Activated T-cell treated with anti-CD3 and anti-CD28 coated beads, Interleukin-2, amount 50 U/mL, for 72 hours (primary cell): ENCODE results near the gene IVNS1ABP. TPM values are rescaled to one million over a fixed set of nuclear protein-coding genes. Genes with fewer than 3 reads are reported as not detected.

ENCODE experiments used
- ATAC-seq, 2 donors: fragments of 150-1000 bp; cut with Tn5 transposase; replicated peaks in 1 of 2; 2 replicates each; pipeline ENCODE4 v1.10.0; 2021; ENCODE audit warnings: moderate library complexity in 2 of 2, mild to moderate bottlenecking in 1 of 2
- DNase-seq, 2 donors: peaks; one replicate each; pipeline ENCODE4 v3.0.0; 2021 to 2022; ENCODE audit warnings: mixed read lengths in 1 of 2
- H3K27ac Mint-ChIP-seq: one replicate; pipeline ENCODE4 v1.8.0; 2022; ENCODE audit warnings: mild to moderate bottlenecking, moderate library complexity, mixed read lengths
- H3K27me3 Mint-ChIP-seq: one replicate; pipeline ENCODE4 v1.8.0; 2022; ENCODE audit warnings: low read depth, mixed read lengths
- H3K36me3 Mint-ChIP-seq, 2 donors: one replicate each; pipeline ENCODE4 v1.8.0; 2022; ENCODE audit warnings: mixed read lengths in 2 of 2, mild to moderate bottlenecking in 1 of 2; ENCODE audit not compliant: insufficient read depth in 2 of 2
- H3K4me1 Mint-ChIP-seq: one replicate; pipeline ENCODE4 v1.8.0; 2022; ENCODE audit warnings: low read depth, mixed read lengths
- H3K4me3 Mint-ChIP-seq, 2 donors: one replicate each; pipeline ENCODE4 v1.8.0; 2022; ENCODE audit warnings: mild to moderate bottlenecking in 2 of 2, mixed read lengths in 2 of 2, moderate library complexity in 2 of 2
- H3K9me3 Mint-ChIP-seq, 2 donors: one replicate each; pipeline ENCODE4 v1.8.0; 2022; ENCODE audit warnings: mixed read lengths in 2 of 2
- total RNA-seq, 2 donors: library from RNA; stranded (reverse); gene quantifications; one replicate each; pipeline ENCODE4 v1.2.3, GENCODE V29; 2022

IVNS1ABP gene
- total RNA-seq, 2 donors from 2014 or later: 86.2 to 110 TPM

DNA sequence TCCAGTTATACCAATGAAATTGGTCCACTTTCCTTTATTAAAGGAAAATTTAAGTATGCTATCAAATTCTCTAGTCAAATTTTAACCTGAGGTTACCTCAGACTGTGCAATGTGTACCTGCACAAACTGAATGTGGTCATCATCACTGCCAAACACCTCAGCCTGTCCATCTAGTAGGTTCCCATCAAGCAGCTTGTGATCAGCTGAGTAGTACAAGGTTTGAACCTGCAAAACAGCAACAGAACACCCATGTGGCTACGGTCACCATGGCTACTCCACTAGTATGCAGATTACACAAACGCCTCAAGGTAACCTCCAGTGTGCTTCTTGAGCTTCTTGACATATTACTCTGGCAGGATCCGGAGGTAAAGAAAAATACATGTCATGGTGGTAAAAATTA is 11.6 kb downstream of the IVNS1ABP start:
- Mint-ChIP-seq H3K27me3 (no peaks in the 10 kb centered on the region), H3K4me3 (no peak overlapping the region)
- ATAC-seq: no peak

DNA sequence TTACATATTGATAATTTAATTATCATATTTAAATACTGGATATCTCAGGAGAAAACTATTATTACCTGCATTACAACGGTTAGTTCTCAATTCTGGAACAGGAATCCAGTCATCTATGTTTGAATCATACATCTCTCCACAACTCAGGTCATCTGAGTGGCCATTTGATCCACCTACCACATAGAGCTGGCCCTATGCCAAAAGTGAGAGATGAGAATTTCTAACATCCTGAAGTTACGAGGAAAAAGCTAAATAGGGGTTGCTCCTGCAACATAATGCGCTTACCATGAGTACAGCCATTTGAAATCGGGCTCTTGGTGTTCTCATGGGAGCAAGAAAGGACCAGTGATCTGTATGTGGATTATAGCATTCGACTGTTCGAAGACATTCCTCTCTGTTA is 16.9 kb downstream of the IVNS1ABP start:
- Mint-ChIP-seq H3K27ac (no peak overlapping the region), H3K4me3 (no peak overlapping the region), H3K27me3 (no peaks in the 10 kb centered on the region), H3K4me1 (no peaks in the 10 kb centered on the region), H3K9me3 (no peaks in the 10 kb centered on the region), H3K36me3 (peaks cover 16 to 43% of the 10 kb centered on the region in 2 donors)
- no peak for ATAC-seq
- no peak for DNase-seq

More for the DNA sequence above, 11.6 kb downstream of the IVNS1ABP start:
- Mint-ChIP-seq H3K4me1 (no peaks in the 10 kb centered on the region), H3K9me3 (no peaks in the 10 kb centered on the region), H3K36me3 (peaks cover 14 to 36% of the 10 kb centered on the region in 2 donors), H3K27ac (peak overlapping the region; percentile 67)
- DNase-seq: no peak

DNA sequence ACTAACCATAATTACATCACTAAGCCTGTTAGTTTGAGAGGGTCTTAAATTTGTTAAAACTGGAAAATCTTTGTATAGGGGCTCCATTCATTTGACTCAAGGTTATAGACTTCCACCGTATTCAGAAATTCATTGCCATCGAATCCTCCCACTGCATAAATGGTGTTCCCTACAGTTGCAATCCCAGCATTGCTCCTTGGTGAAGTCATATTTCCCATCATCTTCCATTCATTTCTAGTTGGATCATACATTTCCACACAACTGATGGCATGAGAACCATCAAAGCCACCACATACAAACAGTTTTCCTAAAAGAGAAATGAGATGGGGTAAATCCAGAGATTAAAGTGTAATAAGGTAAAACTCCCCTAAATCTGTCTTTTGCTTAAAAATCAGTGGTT is 19.1 kb downstream of the IVNS1ABP start:
- no peaks in the 10 kb centered on the region for H3K27me3 Mint-ChIP-seq
- no peak for ATAC-seq
- peaks cover 14 to 46% of the 10 kb centered on the region in 2 donors for H3K36me3 Mint-ChIP-seq
- peaks cover 7% of the 10 kb centered on the region for H3K4me1 Mint-ChIP-seq
- peak overlapping the region; percentile 75 for H3K27ac Mint-ChIP-seq
- DNase-seq: no peak
- H3K4me3 Mint-ChIP-seq: no peak overlapping the region
- no peaks in the 10 kb centered on the region for H3K9me3 Mint-ChIP-seq

DNA sequence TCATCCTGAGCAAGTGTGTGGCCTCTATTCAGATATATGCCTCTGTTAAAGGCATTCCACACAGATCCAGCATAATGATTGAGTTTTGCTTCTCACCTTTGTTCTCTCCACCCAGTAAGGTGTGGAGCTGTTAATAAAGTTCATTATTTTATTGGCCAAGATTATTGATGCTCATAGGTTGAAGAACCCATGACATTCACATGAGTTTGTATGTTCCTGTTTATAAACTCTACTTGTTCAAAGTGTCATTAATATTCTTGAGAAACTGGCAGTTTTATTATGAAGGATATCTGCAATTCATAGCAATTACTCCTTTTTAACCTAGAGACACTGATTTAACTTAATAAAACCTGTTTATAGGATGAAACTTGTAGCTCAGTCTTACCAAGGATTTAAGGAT is 22.0 kb downstream of the IVNS1ABP start:
- no peaks in the 10 kb centered on the region for H3K9me3 Mint-ChIP-seq
- ATAC-seq (no peak), DNase-seq (no peak)
- H3K36me3 Mint-ChIP-seq: peaks cover 12 to 40% of the 10 kb centered on the region in 2 donors
- H3K27me3 Mint-ChIP-seq: no peaks in the 10 kb centered on the region
- H3K4me3 Mint-ChIP-seq: no peak overlapping the region
- no peak overlapping the region for H3K27ac Mint-ChIP-seq
- peaks cover 7% of the 10 kb centered on the region for H3K4me1 Mint-ChIP-seq

DNA sequence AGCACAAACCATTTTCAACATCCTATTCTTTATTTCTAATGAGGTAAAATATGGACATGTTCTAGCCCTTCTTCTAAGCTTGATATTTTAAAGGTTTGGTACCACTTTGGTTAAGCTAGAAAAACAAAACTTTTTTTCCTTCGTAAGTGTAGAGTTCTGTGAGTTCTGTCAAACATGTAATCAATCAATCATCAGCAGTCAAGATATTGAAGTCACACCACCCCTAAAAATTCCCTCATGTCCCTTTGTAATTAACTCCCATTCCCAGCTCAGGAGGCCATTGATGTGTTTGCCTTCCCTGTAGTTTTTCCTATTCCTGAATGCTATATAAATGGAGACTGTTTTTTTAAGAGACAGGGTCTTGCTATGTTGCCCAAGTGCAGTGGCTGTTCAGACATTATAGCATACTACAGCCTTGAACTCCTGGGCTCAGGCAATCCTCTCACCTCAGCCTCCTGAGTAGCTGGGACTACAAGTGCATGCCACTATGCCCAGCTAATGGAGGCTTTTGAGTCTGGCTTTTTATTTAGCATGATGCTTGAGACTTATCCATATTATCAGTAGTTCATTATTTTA is 23.0 kb downstream of the IVNS1ABP start:
- H3K27ac Mint-ChIP-seq: no peak overlapping the region
- ATAC-seq: no peak
- H3K4me1 Mint-ChIP-seq: peaks cover 7% of the 10 kb centered on the region
- H3K4me3 Mint-ChIP-seq: no peak overlapping the region
- peaks cover 10 to 35% of the 10 kb centered on the region in 2 donors for H3K36me3 Mint-ChIP-seq
- DNase-seq: no peak
- peaks cover 0 to 2% of the 10 kb centered on the region in 2 donors for H3K9me3 Mint-ChIP-seq
- H3K27me3 Mint-ChIP-seq: no peaks in the 10 kb centered on the region

DNA sequence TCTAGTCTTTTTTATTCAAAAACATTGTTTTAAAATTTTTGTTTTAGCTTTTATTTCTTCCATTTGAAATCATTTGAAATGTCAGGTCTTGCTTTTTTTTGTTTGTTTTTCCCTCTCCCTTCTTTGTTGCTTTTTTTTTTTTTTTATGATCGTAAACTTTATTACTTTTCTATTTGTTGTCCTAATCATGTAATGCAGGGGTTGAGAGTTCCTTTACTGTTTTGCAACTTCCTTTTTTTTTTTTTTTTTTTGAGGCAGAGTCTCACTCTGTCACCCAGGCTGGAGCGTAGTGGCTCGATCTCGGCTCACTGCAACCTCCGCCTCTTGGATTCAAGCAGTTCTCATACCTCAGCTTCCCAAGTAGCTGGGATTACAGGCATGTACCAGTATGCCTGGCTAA is 24.8 kb downstream of the IVNS1ABP start:
- no peaks in the 10 kb centered on the region for H3K27me3 Mint-ChIP-seq
- H3K27ac Mint-ChIP-seq: peak overlapping the region; percentile 38
- no peak for ATAC-seq
- peaks cover 7% of the 10 kb centered on the region for H3K4me1 Mint-ChIP-seq
- DNase-seq: no peak
- no peak overlapping the region for H3K4me3 Mint-ChIP-seq
- peaks cover 0 to 2% of the 10 kb centered on the region in 2 donors for H3K9me3 Mint-ChIP-seq
- H3K36me3 Mint-ChIP-seq: peaks cover 6 to 23% of the 10 kb centered on the region in 2 donors

DNA sequence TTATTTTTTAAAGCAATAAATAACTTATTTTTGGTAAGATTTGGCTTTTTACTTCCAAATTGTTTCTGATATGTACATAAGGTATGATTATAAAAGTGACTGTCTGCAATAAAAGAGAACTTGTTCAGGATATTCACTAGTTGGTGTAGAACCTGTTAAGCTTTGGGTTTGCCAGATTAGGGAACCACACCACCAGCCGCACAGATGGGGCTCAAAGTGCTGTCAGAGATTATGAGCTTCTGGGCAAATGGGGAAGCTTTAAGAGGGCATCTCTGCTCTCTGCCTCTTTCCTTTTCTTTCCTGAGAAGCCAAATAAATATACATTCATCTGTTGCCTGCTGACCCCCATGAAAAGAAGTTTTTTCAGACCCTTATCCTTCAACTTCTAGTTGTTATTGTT is 25.4 kb downstream of the IVNS1ABP start:
- Mint-ChIP-seq H3K27me3 (no peaks in the 10 kb centered on the region), H3K27ac (no peak overlapping the region), H3K36me3 (peaks cover 6 to 22% of the 10 kb centered on the region in 2 donors), H3K4me3 (no peak overlapping the region), H3K4me1 (peaks cover 7% of the 10 kb centered on the region), H3K9me3 (peaks cover 0 to 2% of the 10 kb centered on the region in 2 donors)
- DNase-seq: no peak
- ATAC-seq: no peak

- Mint-ChIP-seq H3K4me3 (no peak overlapping the region), H3K36me3 (peaks cover 6 to 17% of the 10 kb centered on the region in 2 donors), H3K27ac (no peak overlapping the region), H3K9me3 (peaks cover 0 to 2% of the 10 kb centered on the region in 2 donors), H3K27me3 (no peaks in the 10 kb centered on the region), H3K4me1 (peaks cover 7% of the 10 kb centered on the region)
- no peak for DNase-seq
- no peak for ATAC-seq
These were observed 25.9 kb downstream of the IVNS1ABP start for GRCh38 chr1:185291159-185291558.

- DNase-seq: no peak
- H3K27ac Mint-ChIP-seq: no peak overlapping the region
- ATAC-seq: no peak
- peaks cover 4 to 7% of the 10 kb centered on the region in 2 donors for H3K36me3 Mint-ChIP-seq
- peaks cover 0 to 2% of the 10 kb centered on the region in 2 donors for H3K9me3 Mint-ChIP-seq
- H3K4me1 Mint-ChIP-seq: peaks cover 10% of the 10 kb centered on the region
- no peak overlapping the region for H3K4me3 Mint-ChIP-seq
- no peaks in the 10 kb centered on the region for H3K27me3 Mint-ChIP-seq
These were observed 27.2 kb downstream of the IVNS1ABP start for GRCh38 chr1:185289880-185290279.

- Mint-ChIP-seq H3K9me3 (peaks cover 0 to 2% of the 10 kb centered on the region in 2 donors), H3K36me3 (peaks cover 0 to 2% of the 10 kb centered on the region in 2 donors), H3K27ac (no peak overlapping the region), H3K27me3 (no peaks in the 10 kb centered on the region), H3K4me1 (peaks cover 9% of the 10 kb centered on the region), H3K4me3 (no peak overlapping the region)
- no peak for ATAC-seq
- no peak for DNase-seq
These were observed 28.6 kb downstream of the IVNS1ABP start for GRCh38 chr1:185288435-185288834.

DNA sequence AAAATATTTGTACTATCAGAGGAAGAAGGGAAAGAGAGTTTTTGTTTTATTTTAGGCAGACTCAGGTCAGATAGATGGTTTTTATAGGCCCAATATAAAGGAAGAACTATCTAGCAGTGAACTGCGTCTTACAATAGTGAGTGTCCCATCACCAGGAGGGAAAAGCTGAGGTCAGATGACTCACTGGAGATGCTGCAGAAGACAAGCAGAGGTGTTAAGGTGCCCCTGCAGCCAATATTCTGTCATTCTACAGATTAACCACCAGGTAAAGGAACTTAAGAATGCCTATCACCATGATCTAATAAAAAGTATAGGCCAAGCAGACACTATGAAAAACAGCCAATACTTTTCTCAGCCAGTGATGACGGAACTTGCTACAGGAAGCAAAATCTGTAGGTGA is 29.6 kb downstream of the IVNS1ABP start:
- peaks cover 15% of the 10 kb centered on the region for H3K4me1 Mint-ChIP-seq
- peaks cover 0 to 2% of the 10 kb centered on the region in 2 donors for H3K9me3 Mint-ChIP-seq
- peaks cover 0 to 2% of the 10 kb centered on the region in 2 donors for H3K36me3 Mint-ChIP-seq
- no peak for DNase-seq
- no peaks in the 10 kb centered on the region for H3K27me3 Mint-ChIP-seq
- ATAC-seq: no peak
- H3K4me3 Mint-ChIP-seq: no peak overlapping the region
- H3K27ac Mint-ChIP-seq: no peak overlapping the region

DNA sequence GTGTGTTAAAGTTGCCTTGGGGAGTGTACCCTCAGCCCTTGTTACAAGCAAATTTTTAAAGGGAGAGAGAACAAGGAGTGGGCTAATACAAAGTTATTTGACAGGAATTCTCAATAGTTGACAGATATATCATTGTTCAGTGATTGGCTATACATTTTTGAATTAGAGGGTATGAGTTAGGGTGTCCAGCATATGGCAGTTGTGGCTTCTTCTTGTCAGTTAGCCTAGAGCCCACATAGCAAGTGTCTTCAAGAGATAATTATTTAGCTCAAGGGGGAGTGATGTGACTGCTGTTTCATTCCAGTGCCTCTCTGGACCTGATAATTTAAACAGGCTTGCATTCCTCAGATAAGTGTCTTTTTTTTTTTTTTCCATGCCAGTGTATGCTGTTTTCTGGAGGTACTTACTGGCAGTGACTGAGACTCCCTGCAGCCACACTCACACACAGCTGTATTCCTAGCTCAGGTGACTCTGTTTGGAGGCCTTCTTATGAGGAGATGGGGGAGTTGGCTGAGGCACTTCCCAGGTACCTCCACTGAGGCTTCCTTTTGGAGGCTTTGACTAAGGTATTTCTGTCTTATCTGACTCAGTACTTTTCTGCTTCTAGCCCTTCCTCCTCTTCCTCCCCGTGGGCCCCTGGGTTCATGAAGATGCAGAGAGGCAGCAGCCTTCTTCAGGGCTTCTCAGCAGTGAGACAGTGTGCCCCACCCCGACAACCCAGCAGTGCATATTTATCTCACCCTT is 32.3 kb downstream of the IVNS1ABP start:
- ATAC-seq (peak; percentile 24 to 30), DNase-seq (no peak)
- Mint-ChIP-seq H3K27ac (peak overlapping the region; percentile 78), H3K36me3 (peaks cover 0 to under 1% of the 10 kb centered on the region in 2 donors), H3K4me3 (no peak overlapping the region), H3K27me3 (no peaks in the 10 kb centered on the region), H3K4me1 (peaks cover 41% of the 10 kb centered on the region), H3K9me3 (peaks cover 0 to under 1% of the 10 kb centered on the region in 2 donors)

GRCh38 chr1:185284116-185284515 is 32.9 kb downstream of the IVNS1ABP start:
- Mint-ChIP-seq H3K4me3 (no peak overlapping the region), H3K9me3 (peaks cover under 1 to 2% of the 10 kb centered on the region in 2 donors), H3K27ac (peak overlapping the region; percentile 78), H3K4me1 (peaks cover 45% of the 10 kb centered on the region), H3K27me3 (no peaks in the 10 kb centered on the region), H3K36me3 (peaks cover 0 to 3% of the 10 kb centered on the region in 2 donors)
- ATAC-seq (no peak), DNase-seq (no peak)
